ENCODE data around the gene IDI1. TPM values are rescaled to one million over a fixed set of nuclear protein-coding genes. Genes with fewer than 3 reads are reported as not detected.
"Not testable (repeated sequence)": the region's sequence is repeated elsewhere in the genome, so short reads cannot be mapped to it uniquely, and the experiment has no call there.

IDI1 gene
- polyA plus RNA-seq, 1 donor, result 41.7 TPM

DNA sequence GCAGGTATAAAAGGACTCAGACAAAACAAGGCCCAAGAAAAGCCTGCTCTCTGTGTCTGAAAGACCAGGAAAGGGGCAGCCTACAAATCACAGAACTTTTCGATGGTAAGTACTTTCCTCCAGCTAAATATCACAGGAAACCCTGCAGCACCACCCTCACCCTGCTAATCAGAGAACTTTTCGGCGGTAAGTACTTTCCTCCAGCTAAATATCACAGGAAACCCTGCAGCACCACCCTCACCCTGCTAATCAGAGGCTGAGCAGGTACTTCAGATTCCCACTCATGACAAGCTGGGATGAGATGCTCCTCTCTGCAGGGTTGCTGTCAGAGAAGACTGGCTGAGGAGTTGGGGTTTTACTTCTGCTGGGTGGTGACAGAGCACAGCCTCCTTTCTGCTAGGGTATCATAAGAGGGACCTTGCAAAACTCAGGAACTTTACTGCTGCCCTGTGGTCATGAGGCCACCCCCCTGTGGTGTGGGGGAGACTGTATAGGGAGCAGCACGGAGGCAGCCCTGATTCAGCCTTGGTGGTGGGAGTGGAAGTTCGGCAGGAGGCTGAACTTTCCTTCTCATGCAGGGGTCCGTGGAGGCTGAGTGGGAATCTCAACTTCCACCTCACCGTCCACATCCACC, 14.4 kb upstream of the IDI1 start:
- DNase-seq (ENCODE audit: low read depth), result no peak

DNA sequence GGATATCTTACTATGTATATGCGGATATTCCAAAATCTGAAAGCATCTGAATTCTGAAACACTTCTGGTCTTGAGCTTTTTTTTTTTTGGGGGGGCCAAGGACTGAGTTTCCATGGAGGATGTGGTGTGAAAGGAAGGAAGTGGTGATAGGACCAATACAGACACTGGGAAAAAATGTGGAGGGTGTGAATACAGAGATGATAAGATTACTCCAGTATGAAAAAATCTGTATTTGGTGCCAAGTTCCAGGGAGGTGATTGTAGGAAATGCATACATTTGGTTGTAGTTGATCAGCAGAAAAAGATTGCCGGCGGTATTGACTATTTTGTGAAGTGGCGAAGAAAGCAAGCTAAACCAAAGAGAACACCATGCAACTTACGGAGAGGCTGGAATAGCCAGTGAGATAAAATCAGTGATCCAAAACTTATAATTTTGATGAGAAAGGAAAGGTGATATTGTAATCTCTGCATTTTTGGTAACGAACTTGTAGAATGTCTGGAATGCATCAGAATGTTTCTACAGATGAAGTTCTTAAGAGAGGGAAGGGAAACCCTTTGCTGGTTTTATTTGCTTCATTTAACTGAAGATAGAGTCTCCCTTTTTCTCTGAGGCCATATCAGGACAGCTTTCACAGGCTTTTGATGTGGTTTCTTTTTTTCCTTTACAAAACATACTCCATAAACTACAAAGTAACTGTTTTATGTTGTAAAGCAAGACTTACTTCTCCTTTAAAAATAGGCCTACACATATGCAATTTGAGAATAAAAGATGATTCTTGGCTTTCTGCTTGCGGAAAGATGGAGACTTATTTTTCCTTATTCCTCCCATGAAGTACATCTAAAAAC, 13.2 kb upstream of the IDI1 start:
- DNase-seq (ENCODE audit: low read depth), result no peak

- DNase-seq (ENCODE audit: low read depth), result no peak
Observed at GRCh38 chr10:1059902-1060301, 11.0 kb upstream of the IDI1 start.

- no peak for DNase-seq (ENCODE audit: low read depth)
Observed at GRCh38 chr10:1058017-1058416, 9.1 kb upstream of the IDI1 start.

DNA sequence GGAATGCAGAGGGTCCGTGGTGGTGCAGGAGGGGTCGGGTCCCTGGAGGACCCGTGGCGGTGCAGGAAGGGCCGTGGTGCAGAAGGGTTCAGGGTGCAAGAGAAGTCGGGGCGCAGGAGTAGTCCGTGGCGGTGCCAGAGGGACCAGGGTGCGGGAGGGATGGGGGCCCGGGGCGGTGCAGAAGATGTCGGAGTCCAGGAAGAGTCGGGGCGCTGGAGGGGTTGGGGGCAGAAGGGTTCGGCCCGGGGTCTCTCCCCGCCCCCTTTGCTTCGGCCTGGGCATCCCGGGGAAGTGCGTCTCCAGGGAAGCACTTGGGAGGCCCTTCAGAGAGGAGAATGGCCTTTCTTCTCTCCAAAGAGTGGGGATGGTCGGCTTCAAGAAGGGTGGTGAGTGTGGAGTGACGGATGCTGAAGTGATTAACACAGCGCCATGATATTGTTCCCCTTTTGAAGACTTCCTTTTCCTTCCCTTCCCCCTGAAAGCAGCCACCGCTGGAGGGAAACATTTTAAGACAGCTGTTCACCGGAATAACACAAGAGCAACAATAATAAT, 8.3 kb upstream of the IDI1 start:
- no peak for DNase-seq (ENCODE audit: low read depth)

DNA sequence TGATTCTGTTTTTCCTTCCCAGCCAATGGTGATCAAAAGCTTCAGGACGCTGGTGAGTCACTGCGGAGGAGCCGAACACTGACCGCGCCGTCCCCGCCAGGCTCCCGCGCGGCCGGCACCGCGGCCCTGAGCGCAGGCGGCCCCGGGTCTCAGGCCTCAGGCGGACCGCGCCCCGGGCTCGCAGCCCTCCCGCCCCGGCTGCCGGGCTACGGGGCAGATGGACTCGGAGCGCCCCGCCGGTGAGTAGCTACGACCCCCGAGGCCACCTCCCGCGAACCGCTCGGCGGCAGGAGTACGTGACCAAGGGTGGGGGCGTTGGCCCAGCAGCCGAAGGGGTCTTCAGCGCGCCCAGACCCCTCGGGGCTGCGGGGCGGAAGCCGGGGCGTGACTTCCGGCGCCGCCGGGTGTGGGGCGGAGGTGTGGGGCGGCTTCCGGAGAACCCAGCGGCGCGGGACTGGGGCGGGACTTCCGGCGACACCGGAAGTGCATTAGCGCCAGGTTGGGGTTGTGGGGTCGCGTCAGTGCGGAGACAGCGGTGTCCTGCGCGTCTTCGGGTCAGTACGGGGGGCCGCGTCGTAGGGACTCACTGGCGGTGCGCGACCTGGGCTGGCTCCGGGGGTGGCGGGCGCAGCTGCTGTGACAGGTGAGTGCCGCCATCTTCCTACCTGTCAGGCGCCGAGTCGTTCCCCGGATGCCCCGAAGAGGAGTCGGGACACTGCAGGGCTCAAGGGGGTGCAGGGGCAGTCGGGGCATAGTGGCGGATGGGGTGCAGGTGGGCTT, 7.6 kb upstream of the IDI1 start, which contains the start of gene WDR37:
WDR37 (plus strand) TSS at position 60 of the 780 bp plus-strand sequence. CDS start 15,771 bp downstream, outside the sequence.
- no peak for DNase-seq (ENCODE audit: low read depth)

DNA sequence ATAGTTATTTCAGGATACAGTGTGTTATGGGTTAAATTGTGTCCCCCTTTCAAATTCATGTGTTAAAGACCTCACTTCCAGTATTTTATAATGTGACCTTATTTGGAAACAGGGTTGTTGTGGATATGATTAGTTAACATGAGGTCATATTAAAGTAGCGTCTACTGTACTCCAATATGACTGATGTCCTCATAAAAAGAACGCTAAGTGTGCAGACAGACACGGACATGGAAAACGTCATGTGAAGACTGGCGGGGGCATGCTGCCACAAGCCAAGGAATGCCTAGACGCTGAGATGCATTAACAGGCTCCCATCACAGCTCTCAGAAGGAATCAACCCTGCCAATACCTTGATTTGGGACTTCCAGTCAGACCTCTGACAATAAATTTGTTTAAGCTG, 5.8 kb upstream of the IDI1 start:
- DNase-seq (ENCODE audit: low read depth), result no peak

DNA sequence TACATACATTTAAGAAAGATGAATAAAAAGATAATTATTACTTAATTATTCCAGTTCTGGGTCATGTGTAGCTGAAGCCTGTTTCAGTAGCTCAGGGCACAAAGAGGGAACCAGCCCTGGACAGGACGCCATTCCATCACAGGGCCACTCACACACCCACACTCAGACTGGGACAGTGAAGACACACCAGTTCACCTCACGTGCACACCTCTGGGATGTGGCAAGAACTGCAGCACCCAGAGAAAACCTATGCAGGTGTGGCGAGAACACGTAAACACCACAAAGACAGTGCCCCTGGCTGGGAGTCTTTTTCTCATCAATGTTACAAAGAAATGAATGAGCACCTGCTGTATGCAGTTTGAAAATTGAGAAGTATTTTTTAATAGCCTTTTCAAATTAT, 1.6 kb upstream of the IDI1 start:
- DNase-seq (ENCODE audit: low read depth), result no peak

- DNase-seq (ENCODE audit: low read depth), result no peak
Observed at GRCh38 chr10:1050145-1050544, 1.2 kb upstream of the IDI1 start.

- DNase-seq (ENCODE audit: low read depth), result no peak
Observed at GRCh38 chr10:1049425-1049958, 573 bp upstream of the IDI1 start.

DNA sequence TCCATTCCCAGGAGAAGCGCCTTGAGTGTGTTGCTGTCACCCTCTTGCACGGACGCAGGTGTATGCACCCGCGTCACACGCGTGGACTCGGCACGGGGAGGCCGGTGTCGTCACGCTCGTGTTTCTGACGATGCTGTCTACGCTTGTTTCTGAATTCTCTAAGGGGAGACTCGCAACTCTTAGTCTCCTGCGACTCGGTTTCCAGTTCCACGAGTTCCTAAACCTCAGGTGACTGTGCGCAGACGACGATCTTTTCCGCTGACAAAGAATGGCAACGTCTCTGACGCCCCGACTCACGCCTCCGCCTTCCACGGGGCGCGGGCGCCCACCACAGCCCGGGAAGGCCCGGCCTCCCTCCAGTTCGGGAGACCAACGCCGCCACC, 579 bp downstream of the IDI1 start:
- DNase-seq (ENCODE audit: low read depth), result no peak

GRCh38 chr10:1047937-1048336, 982 bp downstream of the IDI1 start:
- no peak for DNase-seq (ENCODE audit: low read depth)

DNA sequence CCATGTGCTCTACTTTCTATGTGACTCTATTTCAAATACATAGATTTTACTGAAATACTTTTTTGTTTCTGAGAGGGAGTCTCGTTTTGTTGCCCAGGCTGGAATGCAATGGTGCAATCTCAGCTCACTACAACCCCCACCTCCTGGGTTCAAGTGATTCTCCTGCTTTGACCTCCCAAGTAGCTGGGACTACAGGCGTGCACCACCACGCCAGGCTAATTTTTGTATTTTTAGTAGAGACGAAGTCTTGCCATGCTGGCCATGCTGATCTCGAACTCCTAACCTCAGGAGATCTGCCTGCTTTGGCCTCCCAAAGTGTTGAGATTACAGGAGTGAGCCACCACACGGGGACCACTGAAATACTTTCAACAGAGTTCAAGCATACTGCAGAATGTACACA, 3.5 kb downstream of the IDI1 start:
- DNase-seq (ENCODE audit: low read depth), result no peak

GRCh38 chr10:1044964-1045363, 4.0 kb downstream of the IDI1 start:
- no peak for DNase-seq (ENCODE audit: low read depth)

DNA sequence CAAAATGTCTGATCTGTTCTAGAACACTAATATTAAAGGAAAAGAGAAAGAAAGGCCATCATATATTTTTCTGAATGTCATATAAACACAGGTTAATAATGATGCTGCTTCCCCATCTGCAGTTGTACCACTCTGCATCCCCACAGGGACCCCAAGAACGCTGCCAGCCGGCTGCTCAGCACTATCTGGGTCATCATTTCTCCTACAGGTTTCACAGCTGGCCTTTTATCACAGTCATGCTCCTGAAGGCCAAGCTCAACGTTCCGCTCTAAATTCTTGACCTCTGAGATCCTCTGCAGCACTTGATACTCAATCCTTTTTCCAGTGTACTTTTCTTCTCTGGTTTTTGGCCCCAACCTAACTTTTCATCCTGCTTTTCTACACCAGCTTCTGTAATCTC, 4.8 kb downstream of the IDI1 start:
- DNase-seq (ENCODE audit: low read depth), result no peak

- DNase-seq (ENCODE audit: low read depth), result no peak
Observed at GRCh38 chr10:1043532-1043995, 5.4 kb downstream of the IDI1 start.

- no peak for DNase-seq (ENCODE audit: low read depth)
Observed at GRCh38 chr10:1041514-1041913, 7.4 kb downstream of the IDI1 start.

DNA sequence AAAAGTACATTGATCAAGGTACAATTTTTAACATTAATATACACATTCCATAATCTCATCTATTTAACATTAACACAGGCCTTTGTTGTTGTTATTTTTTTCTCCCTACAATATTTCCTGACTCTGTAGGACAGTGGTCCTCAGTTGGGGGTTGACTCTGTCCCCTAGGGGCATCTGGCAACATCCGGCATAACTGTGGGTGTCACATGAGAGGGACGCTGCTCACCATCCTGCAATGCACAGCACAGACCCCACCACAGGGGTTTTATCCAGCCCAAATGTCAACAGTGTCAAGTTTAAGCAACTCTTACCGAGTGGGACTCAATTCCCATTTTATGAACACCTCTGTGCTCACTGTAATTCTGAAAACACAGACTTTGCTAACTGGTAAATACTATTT, 8.8 kb downstream of the IDI1 start:
- DNase-seq (ENCODE audit: low read depth), result no peak

DNA sequence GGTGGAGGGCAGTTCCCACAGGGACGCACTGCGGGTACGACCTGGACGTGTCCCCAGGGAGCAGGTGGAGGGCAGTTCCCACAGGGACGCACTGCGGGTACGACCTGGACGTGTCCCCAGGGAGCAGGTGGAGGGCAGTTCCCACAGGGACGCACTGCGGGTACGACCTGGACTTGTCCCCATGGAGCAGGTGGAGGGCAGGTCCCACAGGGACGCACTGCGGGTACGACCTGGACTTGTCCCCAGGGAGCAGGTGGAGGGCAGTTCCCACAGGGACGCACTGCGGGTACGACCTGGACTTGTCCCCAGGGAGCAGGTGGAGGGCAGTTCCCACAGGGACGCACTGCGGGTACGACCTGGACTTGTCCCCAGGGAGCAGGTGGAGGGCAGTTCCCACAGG, 10.2 kb downstream of the IDI1 start:
- not testable (repeated sequence) for DNase-seq (ENCODE audit: low read depth)

DNA sequence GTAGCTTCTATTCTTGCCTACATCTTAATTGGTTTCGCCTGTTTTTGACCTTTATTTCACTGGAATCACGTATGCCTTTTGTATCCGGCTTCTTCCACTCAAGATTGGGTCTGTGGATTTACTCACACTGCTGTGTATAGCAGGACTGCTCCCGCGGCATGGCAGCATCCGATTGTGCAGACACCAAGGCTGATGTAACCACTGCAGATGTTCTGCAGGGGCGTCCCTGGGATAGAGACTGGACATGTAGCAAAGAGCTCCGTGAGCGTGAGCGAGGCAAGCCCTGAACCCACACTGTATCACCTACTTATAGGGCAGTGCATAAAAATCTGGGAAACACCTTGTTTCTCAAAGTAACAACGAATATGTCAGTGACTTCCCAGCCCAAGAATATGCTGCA, 11.8 kb downstream of the IDI1 start:
- DNase-seq (ENCODE audit: low read depth), result no peak

- no peak for DNase-seq (ENCODE audit: low read depth)
Observed at GRCh38 chr10:1036341-1036791, 12.6 kb downstream of the IDI1 start.

- DNase-seq (ENCODE audit: low read depth), result no peak
Observed at GRCh38 chr10:1035201-1035600, 13.7 kb downstream of the IDI1 start.
